Astrocyte of the spinal cord (primary cell): Measurements from ENCODE around the gene USF2.

Experiments used
- DNase-seq: peaks from one replicate; pipeline ENCODE4 v3.0.0; 2011; ENCODE audit warnings: low read depth, low spot score
- H3K4me3 ChIP-seq: 2 replicates; pipeline ENCODE4 v1.5.1; 2011; ENCODE audit warnings: low read depth, mild to moderate bottlenecking, low read length, moderate library complexity
- in situ Hi-C: cut with HindIII; loops from 2 replicates; pipeline ENCODE4 v1.10.0; 2017; ENCODE audit warnings: low sequenced_read_pairs
- TF ChIP-seq, protein P1 (sequence below): IDR thresholded peaks from 2 replicates; pipeline ENCODE4 v1.5.1; 2012; ENCODE audit warnings: low read depth, mild to moderate bottlenecking, low read length, inconsistent platforms

Gene USF2

DNA sequence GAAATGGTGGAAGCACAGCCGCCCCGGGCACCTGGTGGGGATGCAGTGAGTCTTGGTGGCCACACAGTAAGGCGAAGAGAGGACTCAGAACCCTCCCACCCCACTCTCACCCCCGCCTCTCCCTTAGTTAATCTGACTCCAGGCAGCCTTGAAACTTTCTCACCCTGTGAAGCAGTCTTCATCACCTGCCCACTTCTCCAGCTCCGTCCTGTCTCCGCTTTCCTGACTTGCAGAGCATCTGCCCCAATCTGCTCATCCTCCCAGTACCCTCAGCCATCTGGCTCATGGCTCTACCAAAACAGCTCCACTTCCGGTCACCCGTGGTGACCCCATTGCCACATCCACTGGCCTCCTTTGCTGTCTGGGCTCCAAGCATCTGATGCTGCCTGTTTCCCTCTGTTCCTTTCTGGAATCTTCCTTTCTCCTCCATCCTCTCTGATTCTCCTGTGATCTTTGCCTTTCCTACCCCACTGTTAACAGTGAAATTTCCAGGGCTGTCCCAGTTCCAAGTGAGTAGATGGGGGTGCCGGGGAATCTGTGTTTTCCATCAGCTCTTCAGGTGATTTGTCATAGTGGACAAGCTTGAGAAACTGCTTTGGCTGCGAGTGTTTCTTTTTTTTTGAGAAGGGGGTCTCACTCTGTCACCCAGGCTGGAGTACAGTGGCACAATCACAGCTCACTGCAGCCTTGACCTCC lies 4.3 kb downstream of the USF2 start:
- in situ Hi-C loops, result no loop called here
- H3K4me3 ChIP-seq, result no peak overlapping the region
- DNase-seq, result no peak
- TF ChIP-seq, protein P1, sequence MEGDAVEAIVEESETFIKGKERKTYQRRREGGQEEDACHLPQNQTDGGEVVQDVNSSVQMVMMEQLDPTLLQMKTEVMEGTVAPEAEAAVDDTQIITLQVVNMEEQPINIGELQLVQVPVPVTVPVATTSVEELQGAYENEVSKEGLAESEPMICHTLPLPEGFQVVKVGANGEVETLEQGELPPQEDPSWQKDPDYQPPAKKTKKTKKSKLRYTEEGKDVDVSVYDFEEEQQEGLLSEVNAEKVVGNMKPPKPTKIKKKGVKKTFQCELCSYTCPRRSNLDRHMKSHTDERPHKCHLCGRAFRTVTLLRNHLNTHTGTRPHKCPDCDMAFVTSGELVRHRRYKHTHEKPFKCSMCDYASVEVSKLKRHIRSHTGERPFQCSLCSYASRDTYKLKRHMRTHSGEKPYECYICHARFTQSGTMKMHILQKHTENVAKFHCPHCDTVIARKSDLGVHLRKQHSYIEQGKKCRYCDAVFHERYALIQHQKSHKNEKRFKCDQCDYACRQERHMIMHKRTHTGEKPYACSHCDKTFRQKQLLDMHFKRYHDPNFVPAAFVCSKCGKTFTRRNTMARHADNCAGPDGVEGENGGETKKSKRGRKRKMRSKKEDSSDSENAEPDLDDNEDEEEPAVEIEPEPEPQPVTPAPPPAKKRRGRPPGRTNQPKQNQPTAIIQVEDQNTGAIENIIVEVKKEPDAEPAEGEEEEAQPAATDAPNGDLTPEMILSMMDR, result no peak

DNA sequence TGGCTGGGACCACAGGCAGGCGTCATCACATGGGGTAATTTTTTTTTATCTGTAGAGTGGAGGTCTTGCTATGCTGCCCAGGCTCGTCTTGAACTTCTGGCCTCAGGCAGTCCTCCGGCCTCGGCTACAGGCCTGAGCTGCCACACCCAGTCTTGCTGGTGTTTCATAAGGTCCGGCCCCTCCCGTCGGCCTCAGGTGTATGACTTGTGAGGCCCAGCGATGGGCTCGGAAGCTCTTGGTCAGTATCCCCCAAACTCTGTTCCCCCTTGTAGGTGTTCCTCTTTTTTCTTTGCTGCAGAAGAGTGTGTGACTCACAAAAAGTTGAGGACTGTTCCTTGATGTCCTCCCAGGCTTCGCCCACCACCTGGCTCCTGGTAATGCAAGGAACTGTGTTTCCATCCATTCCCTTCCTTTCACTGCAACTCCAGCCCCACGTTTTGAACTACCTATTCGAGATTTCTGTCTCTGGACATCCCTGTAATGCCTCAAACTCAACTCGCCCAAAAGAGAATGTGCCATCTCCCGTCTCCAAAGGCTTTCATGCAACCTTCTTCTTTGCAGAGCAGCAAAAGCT lies 5.0 kb downstream of the USF2 start:
- in situ Hi-C loops, result no loop called here
- H3K4me3 ChIP-seq, result no peak overlapping the region
- TF ChIP-seq, protein P1, result no peak
- DNase-seq, result no peak

DNA sequence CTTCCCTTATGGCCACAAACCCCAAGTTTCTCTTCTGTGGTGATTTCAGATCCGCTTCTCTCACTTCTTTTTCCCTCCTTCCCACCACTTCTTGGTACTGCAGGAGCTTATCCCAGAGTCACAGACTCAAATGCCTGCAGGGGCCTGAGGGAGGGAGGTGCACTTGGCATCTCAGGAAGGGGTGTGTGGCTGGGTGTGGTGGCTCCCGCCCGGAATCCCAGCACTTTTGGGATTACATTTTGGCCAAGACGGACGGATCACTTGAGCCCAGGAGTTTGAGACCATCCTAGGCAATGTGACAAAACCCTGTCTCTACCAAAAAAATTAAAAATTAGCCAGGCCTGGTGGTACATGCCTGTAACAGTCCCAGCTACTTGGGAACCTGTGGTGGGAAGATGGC lies 5.6 kb downstream of the USF2 start:
- in situ Hi-C loops, result no loop called here
- no peak for DNase-seq
- TF ChIP-seq, protein P1, result no peak
- H3K4me3 ChIP-seq, result no peak overlapping the region

DNA sequence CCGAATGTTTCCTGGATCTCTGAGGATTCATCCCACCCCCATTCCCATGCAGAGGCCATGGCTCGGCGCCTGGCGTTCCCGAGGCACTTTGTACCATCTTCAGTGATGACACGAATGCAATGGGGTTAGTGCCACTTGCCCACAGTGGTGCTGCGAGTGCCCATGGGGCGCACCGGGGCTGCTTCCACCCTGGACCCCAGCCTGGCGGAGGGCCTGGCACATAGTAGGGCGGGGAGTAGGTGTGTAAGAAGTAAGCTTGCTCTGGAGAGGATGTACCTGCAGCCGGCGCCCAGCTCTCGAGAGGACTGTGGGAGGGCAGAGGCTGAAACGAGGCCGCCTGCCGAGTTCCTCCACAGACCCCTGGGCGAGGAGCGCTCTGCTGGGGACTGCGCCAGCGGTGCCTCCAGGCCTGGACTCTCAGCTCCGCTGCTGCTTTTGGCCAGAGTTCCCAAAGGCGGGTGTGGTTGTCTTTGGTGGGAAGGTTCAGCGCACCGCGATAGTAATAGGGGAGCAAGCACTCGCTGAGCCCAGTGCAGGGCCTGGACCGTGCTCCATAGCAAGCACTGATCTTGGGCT lies 8.0 kb downstream of the USF2 start:
- DNase-seq, result no peak
- in situ Hi-C loops, result no loop called here
- TF ChIP-seq, protein P1, result no peak
- no peak overlapping the region for H3K4me3 ChIP-seq

DNA sequence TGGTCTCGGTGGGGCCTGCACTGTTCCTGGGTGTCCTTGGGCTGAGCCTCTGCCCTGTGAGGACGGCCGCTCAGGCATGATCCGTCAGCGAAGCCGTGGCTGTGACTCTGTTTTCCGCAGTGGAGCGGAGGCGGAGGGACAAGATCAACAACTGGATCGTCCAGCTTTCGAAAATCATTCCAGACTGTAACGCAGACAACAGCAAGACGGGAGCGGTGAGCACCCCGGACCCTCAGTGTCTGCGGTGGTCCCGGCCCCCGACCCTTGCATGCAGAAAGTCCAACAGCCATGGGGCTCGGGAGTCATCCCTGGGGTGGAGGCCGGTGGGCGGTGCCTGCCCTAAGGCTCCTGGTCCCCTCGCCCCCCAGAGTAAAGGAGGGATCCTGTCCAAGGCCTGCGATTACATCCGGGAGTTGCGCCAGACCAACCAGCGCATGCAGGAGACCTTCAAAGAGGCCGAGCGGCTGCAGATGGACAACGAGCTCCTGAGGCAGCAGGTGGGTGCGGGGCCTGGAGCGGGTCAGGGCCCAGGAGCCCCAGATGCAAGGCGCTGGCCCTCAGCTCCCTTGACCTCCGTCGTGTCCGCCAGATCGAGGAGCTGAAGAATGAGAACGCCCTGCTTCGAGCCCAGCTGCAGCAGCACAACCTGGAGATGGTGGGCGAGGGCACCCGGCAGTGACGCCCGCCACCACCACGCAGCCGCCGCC lies 10.0 kb downstream of the USF2 start:
- TF ChIP-seq, protein P1, result no peak
- no peak for DNase-seq
- H3K4me3 ChIP-seq, result no peak overlapping the region
- in situ Hi-C loops, result no loop called here

DNA sequence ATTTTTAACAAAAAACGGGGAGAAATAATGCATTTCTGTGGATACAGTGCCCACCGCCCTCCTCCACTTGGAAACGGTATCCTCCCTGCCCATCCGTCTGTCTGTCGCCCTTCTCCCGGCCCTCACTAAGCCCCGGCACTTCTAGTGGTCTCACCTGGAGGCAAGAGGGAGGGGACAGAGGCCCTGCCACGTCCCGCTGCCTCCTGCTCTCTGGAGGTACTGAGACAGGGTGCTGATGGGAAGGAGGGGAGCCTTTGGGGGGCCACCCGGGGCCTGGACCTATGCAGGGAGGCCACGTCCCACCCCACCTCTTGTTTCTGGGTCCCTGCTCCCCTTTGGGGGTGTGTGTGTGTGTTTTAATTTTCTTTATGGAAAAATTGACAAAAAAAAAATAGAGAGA lies 10.6 kb downstream of the USF2 start:
- no peak for DNase-seq
- H3K4me3 ChIP-seq, result no peak overlapping the region
- TF ChIP-seq, protein P1, result no peak
- in situ Hi-C loops, result no loop called here
